NCI-H146 treated with DMSO at 0.1 percent for 48 hours (cell line): ENCODE data around the gene POM121C.
A peak's percentile ranks its signal among the peaks of the same experiment; 100 is the strongest.
"Not testable (repeated sequence)": the region's sequence is repeated elsewhere in the genome, so short reads cannot be mapped to it uniquely, and the experiment has no call there.

ENCODE experiments used
- DNase-seq: peaks from one replicate; lab custom pipeline; 2025; ENCODE audit not compliant: unreplicated experiment; lab: John Stamatoyannopoulos, UW

POM121C gene

DNA sequence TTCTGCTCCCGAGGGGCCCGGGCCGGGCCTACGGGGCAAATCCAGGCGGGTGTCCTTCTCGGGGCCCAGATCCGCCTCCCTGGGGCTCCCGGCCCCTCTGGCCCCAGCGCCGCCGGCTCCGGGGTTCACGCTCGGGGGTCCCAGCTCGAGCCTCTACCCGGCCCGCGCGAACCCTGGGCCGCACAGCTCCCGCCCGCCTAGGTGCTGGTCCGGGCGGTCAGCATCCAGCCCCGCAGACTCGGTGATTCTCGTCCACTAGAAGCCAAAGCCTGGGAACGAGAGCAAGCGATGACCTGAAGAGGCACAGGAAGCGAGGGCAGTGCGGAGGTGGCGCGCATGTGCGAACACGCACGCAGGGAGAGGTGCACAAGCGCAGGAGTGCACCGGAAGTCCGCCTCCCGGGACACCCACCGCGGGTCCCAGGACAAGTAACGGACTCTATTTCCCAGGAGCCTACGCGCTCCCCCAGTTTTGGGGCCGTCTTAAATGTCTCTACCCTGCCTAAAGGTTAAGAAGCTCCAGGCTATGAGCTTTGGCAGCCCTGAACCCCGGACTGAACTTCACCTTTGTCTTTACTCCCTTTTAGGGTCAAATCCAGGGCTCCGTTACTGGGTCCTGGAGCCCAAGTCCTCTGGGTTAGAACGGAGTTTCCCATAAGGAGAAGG lies at the start of gene POM121C:
Gene POM121C, minus strand, starts transcription at position 321 of the 665 bp plus-strand sequence. CDS start 44,803 bp downstream, outside the sequence.
- DNase-seq, result peak; percentile 80

DNA sequence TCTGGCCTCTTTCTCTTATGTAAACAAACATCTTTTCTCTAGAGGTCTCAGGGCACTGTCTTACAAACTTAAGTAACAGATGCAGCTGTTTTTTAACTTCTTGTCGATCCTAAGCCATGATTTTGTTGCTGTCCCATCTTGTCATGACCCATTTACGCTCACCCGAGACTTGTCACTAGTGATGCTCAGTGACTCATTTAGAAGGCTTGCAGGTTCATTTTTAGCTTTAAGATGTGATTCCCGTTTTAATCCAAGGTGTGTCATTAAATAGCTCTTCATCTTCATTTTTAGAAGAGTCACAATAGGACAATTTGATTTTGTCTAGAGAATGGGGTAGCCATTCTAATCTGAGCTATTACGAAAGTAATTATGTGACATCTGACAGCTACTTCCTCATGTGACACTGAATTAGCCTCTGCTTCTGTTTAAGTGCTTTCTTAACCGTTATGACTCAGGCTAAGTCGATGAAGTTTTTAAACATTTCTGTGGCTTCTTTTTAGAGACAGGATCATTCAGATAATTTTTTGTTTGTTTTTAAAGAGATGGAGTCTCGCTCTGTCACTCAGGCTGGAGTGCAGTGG lies 48.7 kb upstream of the POM121C start:
- no peak for DNase-seq

- no peak for DNase-seq
Observed at GRCh38 chr7:75533926-75534325, 47.8 kb upstream of the POM121C start.

- DNase-seq, result no peak
Observed at GRCh38 chr7:75532639-75533038, 46.5 kb upstream of the POM121C start.

DNA sequence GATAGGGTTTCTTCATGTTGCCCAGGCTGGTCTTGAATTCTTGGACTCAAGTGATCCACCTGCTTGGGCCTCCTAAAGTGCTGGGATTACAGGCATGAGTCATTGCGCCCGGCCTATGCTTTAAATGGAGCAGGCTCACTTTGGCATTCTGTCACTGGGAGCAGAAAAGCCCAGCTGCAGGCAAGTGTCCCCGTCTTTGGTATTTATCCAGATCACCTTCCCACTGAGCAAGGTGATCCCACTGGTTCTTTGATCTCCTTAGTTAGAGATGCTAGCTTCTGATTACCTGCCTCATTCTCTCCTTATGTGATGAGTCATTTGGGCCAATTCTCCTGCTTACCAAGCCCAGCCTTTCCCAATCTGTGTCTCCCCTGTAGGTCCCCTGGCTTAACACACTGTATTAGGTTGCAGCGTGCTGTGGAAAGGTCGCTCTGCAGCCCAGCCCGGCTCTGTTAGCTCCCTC lies 45.3 kb upstream of the POM121C start:
- DNase-seq, result no peak

- DNase-seq, result not testable (repeated sequence)
Observed at GRCh38 chr7:75527224-75527722, 41.2 kb upstream of the POM121C start.

GRCh38 chr7:75521727-75522126 lies 35.6 kb upstream of the POM121C start:
- not testable (repeated sequence) for DNase-seq

DNA sequence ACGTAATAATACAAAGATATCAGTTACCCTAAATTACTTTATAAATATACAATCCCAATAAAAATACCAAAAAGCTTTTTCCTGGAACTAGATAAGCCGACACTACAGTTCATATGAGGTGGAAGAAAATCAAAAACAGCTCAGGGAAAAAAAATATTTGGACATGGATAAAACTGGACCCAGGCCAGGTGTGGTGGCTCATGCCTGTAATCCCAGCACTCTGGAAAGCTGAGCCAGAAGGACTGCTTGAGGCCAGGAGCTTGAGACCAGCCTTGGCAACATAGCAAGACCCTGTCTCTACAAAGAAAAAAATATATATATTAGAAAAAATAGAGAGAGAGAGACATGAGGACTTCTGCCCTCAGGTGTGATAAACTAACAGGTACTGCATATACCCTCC lies 32.7 kb upstream of the POM121C start:
- DNase-seq, result not testable (repeated sequence)

GRCh38 chr7:75509033-75509432 lies 22.9 kb upstream of the POM121C start:
- not testable (repeated sequence) for DNase-seq

DNA sequence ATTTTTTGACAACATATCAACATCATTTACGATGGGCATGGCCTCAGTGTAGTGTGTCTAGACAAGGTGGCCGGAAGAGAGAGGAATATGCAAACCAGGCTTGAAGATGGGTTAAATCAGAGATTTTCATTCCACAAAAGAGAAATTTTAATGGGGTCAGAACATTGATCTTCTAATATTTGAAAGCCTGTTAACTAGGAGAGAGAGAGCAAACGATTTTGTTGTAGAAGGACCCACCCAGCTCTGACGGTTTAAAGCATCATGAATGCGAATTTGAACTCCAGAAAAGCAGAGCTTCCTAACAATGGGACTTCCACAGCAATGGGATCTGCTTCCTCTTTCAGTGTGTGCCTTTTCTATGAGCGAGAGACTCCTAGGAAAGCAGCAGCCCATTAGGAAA lies 5.9 kb upstream of the POM121C start, which contains the start of gene SPDYE5:
Gene SPDYE5, plus strand, starts transcription at position 301 of the 400 bp plus-strand sequence. CDS start 1,728 bp downstream, outside the sequence.
- not testable (repeated sequence) for DNase-seq

GRCh38 chr7:75485355-75485978 lies 632 bp downstream of the POM121C start:
- not testable (repeated sequence) for DNase-seq

- not testable (repeated sequence) for DNase-seq
Observed at GRCh38 chr7:75480313-75480712, 5.8 kb downstream of the POM121C start.

GRCh38 chr7:75477457-75477856 lies 8.6 kb downstream of the POM121C start:
- not testable (repeated sequence) for DNase-seq

GRCh38 chr7:75470166-75470565 lies 15.9 kb downstream of the POM121C start:
- not testable (repeated sequence) for DNase-seq

DNA sequence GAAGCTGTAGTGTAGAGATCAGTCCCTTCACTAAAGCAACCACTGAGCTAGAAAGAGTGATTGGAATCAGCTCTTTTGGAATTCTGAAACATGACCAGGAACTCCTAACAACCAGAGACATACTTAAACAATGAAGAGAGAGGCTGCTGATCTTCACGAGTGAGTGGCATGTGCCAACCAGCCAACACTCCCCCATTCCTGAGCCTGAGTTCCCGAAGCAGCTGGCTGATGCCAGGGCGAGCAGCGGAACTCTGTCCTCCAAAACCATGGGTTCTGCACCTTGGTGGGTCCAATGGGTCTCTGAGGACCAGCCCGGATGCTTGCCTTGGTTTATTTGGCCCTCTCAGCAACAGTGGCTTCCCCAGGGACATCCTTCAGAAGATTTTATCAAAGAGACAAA lies 25.6 kb downstream of the POM121C start:
- DNase-seq, result not testable (repeated sequence)

- not testable (repeated sequence) for DNase-seq
Observed at GRCh38 chr7:75458034-75458433, 28.1 kb downstream of the POM121C start.

GRCh38 chr7:75456403-75456802 lies 29.7 kb downstream of the POM121C start:
- DNase-seq, result not testable (repeated sequence)

DNA sequence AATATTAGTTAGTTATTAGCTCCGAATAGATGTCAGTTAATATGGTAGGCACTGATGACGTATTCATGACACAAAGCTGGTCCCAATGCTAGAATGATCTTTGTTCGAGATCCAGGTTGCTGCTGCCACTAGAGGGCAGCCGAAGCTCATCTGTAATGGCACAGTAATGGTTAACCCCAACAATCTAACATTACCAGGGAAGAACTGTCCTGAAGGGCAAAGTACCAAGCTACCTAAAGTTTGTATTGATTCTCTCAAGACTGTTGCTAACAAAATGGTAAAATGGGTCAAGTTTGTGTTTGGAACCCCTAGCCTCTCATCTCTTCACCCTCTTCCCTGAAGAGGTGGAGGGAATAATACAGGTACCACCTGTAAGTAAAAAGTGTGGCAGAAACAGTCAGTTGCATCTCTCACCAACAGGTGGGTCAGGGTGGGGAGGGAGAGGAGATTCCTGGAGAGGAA lies 33.6 kb downstream of the POM121C start:
- not testable (repeated sequence) for DNase-seq

GRCh38 chr7:75449946-75450345 lies 36.2 kb downstream of the POM121C start:
- DNase-seq, result not testable (repeated sequence)

DNA sequence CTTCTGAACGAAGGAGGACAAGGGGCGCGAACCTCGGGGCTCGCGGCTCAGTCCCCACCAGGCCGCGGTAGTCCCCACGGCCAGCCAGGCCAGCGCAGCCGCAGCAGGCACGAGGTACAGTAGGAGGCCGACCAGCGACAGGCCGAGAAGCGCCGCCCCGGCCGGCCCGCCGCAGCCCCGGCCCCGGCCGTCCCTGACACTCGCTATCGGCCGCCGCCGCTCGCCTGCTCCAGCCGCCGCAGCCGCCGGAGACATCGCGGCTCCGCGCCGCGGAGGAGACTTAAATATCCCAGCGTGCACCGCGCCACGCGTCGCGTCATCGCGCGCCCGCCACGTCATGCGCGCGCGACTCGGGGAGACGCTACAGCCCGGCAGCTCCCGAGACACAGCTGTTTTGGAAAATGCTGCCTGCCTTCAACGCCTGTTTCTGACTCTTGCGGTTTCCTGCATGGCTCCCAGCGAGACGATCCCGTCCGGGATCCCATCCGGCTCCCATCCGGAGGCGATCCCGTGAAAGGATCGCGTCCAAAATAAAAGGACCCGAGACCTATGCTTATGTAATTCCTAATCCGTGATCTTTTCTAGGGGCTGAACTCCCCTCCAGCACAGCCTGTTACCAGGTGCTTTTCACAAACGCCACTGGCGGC lies 43.5 kb downstream of the POM121C start:
- DNase-seq, result not testable (repeated sequence)

- not testable (repeated sequence) for DNase-seq
Observed at GRCh38 chr7:75442101-75442464, 44.0 kb downstream of the POM121C start.
